HFF-Myc (cell line): Measurements from ENCODE around the gene CDK4.

ENCODE experiments used
- DNase-seq: peaks from one replicate; pipeline ENCODE4 v3.0.0-alpha.2; 2011; ENCODE audit warnings: low read depth; ENCODE audit errors: extremely low read depth
- H3K4me3 ChIP-seq: replicated peaks from 2 replicates; pipeline ENCODE4 v1.5.1; 2011; ENCODE audit warnings: low read depth, mild to moderate bottlenecking, control low read depth, low read length
- TF ChIP-seq, protein P1 (sequence below): IDR thresholded peaks from 2 replicates; pipeline ENCODE4 v1.5.1; 2012; ENCODE audit warnings: mild to moderate bottlenecking, low read depth, low read length, control low read depth; ENCODE audit errors: missing control alignments

Gene CDK4

DNA sequence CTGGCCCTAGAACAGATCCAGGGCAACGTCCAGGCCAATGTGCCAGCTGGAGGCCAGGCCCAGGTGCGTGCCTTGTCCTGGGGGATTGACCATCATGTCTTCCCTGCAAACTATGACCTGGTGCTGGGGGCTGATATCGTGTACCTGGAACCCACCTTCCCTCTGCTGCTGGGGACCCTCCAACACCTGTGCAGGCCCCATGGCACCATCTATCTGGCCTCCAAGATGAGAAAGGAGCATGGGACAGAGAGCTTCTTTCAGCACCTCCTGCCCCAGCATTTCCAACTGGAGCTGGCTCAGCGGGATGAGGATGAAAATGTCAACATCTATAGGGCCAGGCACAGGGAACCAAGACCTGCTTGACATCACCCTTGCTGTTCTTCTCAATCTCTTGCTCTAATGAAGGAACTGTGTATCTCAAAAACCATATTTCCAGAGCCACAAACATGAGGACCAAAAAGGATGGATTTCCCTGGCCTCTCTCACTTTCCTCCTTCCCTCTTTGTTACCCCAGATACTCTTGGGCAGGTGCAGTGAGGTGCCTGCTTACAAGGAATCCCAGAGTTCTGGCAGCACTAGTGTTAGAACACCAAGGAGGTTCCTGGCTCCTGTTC lies 28.3 kb upstream of the CDK4 start:
- TF ChIP-seq, protein P1, sequence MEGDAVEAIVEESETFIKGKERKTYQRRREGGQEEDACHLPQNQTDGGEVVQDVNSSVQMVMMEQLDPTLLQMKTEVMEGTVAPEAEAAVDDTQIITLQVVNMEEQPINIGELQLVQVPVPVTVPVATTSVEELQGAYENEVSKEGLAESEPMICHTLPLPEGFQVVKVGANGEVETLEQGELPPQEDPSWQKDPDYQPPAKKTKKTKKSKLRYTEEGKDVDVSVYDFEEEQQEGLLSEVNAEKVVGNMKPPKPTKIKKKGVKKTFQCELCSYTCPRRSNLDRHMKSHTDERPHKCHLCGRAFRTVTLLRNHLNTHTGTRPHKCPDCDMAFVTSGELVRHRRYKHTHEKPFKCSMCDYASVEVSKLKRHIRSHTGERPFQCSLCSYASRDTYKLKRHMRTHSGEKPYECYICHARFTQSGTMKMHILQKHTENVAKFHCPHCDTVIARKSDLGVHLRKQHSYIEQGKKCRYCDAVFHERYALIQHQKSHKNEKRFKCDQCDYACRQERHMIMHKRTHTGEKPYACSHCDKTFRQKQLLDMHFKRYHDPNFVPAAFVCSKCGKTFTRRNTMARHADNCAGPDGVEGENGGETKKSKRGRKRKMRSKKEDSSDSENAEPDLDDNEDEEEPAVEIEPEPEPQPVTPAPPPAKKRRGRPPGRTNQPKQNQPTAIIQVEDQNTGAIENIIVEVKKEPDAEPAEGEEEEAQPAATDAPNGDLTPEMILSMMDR = no peak
- no peak overlapping the region for H3K4me3 ChIP-seq
- DNase-seq = no peak

GRCh38 chr12:57779736-57780135 lies 27.6 kb upstream of the CDK4 start:
- DNase-seq = no peak
- TF ChIP-seq, protein P1 = no peak
- no peak overlapping the region for H3K4me3 ChIP-seq

DNA sequence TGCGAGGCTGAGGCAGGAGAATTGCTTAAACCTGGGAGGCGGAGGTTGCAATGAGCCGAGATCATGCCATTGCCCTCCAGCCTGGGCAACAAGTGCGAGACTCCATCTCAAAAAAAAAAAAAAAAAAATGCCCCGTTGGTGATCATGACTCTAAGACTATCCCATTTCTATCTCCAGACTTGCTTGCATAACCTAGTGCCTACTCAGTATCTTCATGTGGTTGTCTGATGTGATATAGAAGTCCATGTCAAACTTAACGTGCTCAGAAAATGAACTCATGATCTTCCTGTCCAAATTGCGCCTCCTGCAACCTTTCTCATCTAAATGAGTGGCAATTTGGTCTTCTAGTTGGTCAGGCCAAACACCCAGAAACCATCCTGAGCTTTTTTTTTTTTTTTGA lies 25.8 kb upstream of the CDK4 start:
- DNase-seq = no peak
- TF ChIP-seq, protein P1 = no peak
- no peak overlapping the region for H3K4me3 ChIP-seq

DNA sequence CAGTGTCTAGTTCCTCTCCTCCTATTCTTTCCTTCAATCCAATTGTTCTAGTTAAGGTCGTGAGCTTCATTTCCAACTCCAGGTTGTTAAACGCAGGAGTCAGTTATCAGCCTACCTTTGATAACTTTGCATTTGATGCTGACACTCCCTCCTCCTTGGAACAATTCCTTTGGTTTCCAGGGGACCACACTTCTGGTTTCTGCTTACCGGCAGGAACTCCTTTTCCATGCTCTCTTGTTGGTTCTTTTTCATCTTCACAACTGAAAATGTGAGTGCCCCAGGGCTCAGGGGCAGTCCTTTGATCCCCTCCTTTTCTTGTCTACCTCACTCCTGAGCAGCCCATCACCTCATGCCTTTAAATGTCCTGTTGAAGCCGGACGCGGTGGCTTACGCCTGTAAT lies 25.3 kb upstream of the CDK4 start:
- no peak for DNase-seq
- H3K4me3 ChIP-seq = no peak overlapping the region
- TF ChIP-seq, protein P1 = no peak

DNA sequence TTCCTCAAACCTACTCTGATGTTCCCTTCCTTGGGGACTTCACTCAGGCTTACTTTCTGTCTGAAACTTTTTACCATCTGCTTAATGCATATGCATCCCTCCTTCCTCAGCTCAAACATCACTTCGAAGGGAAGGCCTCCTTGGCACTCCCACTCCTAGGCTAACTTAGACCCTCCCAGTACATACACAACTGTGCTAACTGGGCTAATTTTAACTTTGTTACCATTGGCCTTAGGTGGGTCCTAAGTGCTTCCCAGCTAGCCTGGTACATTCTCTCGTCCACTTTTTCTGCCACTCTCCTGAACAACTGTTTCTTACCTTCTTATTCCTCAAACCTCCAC lies 24.1 kb upstream of the CDK4 start:
- H3K4me3 ChIP-seq = no peak overlapping the region
- TF ChIP-seq, protein P1 = no peak
- no peak for DNase-seq

DNA sequence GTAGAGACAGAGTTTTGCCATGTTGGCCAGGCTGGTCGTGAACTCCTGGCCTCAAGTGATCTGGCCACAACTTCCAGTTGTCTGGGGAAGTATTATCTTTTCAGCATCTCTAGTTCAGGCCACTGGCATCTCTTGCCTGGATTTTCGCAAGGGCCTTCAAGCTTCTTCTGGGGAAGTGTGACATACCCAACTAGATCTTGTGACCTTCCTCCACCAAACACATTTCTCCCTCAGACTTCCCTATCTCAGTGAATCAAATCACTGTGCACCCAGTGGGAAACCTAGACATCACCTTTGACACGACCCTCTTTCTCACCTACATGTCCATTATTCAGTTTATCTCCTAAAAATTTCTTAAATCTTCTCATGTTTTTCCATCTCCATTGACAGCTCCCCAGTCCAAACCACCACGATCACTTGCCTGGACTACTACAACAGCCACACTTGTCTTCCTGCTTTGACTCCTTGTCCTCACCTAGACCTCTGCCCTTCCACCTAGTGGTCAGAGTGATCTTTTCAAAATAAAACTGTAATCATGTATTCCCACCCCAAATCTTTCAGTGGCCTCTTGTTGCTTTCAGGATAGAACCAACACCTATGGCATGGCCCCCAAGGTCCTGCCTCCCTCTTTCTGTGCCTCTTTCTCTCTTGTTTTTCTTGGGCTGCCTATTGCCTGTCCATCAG lies 23.6 kb upstream of the CDK4 start:
- H3K4me3 ChIP-seq = no peak overlapping the region
- DNase-seq = no peak
- TF ChIP-seq, protein P1 = no peak
